Uterus (tissue), 4 donors: ENCODE measurements around the gene CYSLTR2. TPM values are rescaled to one million over a fixed set of nuclear protein-coding genes. Genes with fewer than 3 reads are reported as not detected.

Experiments used
- DNase-seq, 2 donors: peaks; one replicate each; pipeline ENCODE4 v3.0.0-alpha.2; 2019 to 2020
- H3K27ac ChIP-seq, 2 donors: fragments of 200-600 bp; sonication (generic); 1 replicate in 1 of 2; 2 replicates in 1 of 2; pipeline ENCODE4 v1.5.1; 2016 to 2018
- H3K27me3 ChIP-seq, 2 donors: fragments of 200-600 bp; sonication (generic); one replicate each; pipeline ENCODE4 v1.5.1; 2018 to 2019; ENCODE audit warnings: control low read depth in 1 of 2
- H3K36me3 ChIP-seq, 2 donors: fragments of 200-600 bp; sonication (generic); one replicate each; pipeline ENCODE4 v1.5.1; 2019; ENCODE audit warnings: control low read depth in 1 of 2
- H3K4me1 ChIP-seq, 2 donors: fragments of 200-600 bp; sonication (generic); one replicate each; pipeline ENCODE4 v1.5.1; 2018 to 2019; ENCODE audit warnings: control low read depth in 1 of 2
- H3K4me3 ChIP-seq, 2 donors: fragments of 200-600 bp; sonication (generic); 1 replicate in 1 of 2; 2 replicates in 1 of 2; pipeline ENCODE4 v1.5.1; 2018 to 2019; ENCODE audit warnings: mild to moderate bottlenecking in 1 of 2
- H3K9me3 ChIP-seq, 2 donors: fragments of 200-600 bp; sonication (generic); one replicate each; pipeline ENCODE4 v1.5.1; 2019; ENCODE audit warnings: control low read depth in 1 of 2
- POLR2A ChIP-seq, 2 donors: fragments of 450-650 bp; IDR thresholded peaks; one replicate each; pipeline ENCODE4 v1.6.1; 2016; ENCODE audit warnings: antibody characterized with exemption in 2 of 2, mild to moderate bottlenecking in 1 of 2, moderate library complexity in 1 of 2
- intact Hi-C: fragments of 100-400 bp; cut with DNase I; formaldehyde crosslinking; loops from one replicate; pipeline ENCODE4 v1.15.1; 2023; ENCODE audit warnings: low total_unique reads
- total RNA-seq, 4 donors: library from RNA; depleted of rRNA in 3 of 4; stranded (reverse); fragments of >200 nt in 3 of 4; gene quantifications; one replicate each; pipeline versions ENCODE4 v1.1.0 to v1.2.4, GENCODE V29; 2014 to 2023
- TF ChIP-seq, protein P1 (sequence below), 4 experiments: fragments of 200-600 bp in 2 of 4; fragments of 450-650 bp in 2 of 4; sonication (generic) in 2 of 4; IDR thresholded peaks; one replicate each; pipeline ENCODE4 v1.5.1; 2016 to 2019; ENCODE audit warnings: antibody characterized with exemption in 4 of 4, mild to moderate bottlenecking in 2 of 4, moderate library complexity in 1 of 4
- donor health status: DM: yes; HTN: yes; CAD: no.

CYSLTR2 gene
- total RNA-seq, 4 donors from 2014 or later, result 0.15 to 1.6 (median 0.42) TPM

DNA sequence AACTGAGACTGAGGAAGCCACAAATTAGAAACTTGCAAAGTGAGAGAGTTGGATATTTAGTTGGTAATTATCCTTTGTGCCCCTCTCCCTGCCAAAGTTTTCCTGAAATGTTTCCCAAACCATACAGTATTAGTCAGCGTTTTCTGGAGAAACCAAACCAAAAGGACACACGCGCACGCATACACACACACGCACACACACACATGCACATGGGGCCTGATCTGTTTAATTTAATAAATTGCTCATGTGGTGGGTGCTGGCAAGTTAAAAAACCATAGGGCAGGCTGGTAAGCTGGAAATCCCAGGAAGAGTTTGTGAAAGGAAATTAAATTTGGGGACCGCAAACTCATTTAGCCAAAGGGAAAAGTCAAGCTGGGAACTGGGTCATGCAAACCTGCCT, 11.7 kb upstream of the CYSLTR2 start:
- Histone ChIP-seq H3K4me1 (no peaks in the 10 kb centered on the region), H3K27ac (no peak overlapping the region), H3K36me3 (no peaks in the 10 kb centered on the region), H3K4me3 (no peak overlapping the region), H3K9me3 (no peaks in the 10 kb centered on the region), H3K27me3 (no peaks in the 10 kb centered on the region)
- intact Hi-C loops, result no loop called here
- no peak for DNase-seq
- no peak for TF ChIP-seq POLR2A (IDR thresholded peaks at IDR 0.05)
- TF ChIP-seq, protein P1, sequence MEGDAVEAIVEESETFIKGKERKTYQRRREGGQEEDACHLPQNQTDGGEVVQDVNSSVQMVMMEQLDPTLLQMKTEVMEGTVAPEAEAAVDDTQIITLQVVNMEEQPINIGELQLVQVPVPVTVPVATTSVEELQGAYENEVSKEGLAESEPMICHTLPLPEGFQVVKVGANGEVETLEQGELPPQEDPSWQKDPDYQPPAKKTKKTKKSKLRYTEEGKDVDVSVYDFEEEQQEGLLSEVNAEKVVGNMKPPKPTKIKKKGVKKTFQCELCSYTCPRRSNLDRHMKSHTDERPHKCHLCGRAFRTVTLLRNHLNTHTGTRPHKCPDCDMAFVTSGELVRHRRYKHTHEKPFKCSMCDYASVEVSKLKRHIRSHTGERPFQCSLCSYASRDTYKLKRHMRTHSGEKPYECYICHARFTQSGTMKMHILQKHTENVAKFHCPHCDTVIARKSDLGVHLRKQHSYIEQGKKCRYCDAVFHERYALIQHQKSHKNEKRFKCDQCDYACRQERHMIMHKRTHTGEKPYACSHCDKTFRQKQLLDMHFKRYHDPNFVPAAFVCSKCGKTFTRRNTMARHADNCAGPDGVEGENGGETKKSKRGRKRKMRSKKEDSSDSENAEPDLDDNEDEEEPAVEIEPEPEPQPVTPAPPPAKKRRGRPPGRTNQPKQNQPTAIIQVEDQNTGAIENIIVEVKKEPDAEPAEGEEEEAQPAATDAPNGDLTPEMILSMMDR (IDR thresholded peaks at IDR 0.05), result no peak

DNA sequence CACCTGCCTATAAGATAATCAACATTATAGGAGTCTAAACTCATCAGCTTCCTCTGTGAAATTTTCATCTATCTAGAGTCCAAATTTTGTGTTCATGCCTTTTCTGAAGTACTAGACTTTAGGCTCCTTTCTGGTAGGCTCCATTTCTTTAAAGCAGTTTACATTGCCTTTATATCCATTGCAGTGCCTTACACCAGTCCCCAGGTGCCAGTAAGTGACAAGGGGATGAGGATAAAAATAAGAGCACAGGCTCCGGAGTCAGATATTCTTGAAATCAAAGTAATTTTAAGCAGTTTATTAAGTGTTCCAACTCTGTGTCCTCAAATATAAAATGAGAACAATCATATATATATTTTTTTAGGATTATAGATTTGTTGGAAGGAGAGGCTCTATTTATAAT, 10.6 kb upstream of the CYSLTR2 start:
- Histone ChIP-seq H3K4me3 (no peak overlapping the region), H3K4me1 (no peaks in the 10 kb centered on the region), H3K9me3 (no peaks in the 10 kb centered on the region), H3K27ac (no peak overlapping the region), H3K27me3 (no peaks in the 10 kb centered on the region), H3K36me3 (no peaks in the 10 kb centered on the region)
- no peak for DNase-seq
- intact Hi-C loops, result no loop called here
- TF ChIP-seq, protein P1 (IDR thresholded peaks at IDR 0.05), result no peak
- TF ChIP-seq POLR2A (IDR thresholded peaks at IDR 0.05), result no peak

DNA sequence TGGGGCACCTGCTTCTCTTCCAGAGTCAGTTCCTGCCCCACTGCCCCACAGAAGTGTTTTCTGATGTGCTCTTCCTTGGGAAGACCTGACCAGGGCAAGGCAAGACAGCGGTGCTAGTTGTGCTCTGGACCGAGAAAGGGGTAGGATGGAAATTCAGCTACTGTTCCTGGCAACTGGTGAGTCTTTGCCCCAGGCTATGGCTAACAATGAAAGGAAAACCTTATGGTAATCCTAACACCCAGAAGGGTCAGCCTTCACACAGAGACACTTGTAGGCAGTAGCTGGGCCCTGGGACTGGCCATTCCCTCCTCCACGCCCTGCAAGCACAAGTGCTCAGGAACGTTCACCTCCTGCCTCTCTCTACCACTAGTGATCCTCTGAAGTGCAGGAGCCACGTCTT, 9.6 kb upstream of the CYSLTR2 start:
- no peaks in the 10 kb centered on the region for H3K36me3 ChIP-seq
- H3K27me3 ChIP-seq, result no peaks in the 10 kb centered on the region

DNA sequence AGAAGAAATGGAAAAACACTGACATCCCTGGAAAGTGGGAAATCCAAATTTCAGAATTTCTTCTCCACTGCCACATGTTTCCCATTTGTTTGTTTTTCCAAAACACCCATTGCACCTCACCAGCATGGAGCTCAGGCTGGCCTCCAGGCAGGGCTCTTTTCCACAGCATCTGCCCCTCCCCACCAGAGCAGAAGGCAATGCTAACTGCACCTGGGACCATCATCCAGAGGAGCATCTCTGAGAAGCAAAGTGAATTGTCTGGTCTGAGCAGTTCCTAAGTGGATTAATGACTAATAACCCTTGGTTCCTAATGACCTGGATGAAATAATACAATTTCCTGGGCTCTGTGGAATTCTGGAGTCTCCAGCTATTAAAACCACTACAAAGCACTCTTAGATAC, 8.8 kb upstream of the CYSLTR2 start:
- Histone ChIP-seq H3K27me3 (no peaks in the 10 kb centered on the region), H3K4me3 (no peak overlapping the region), H3K27ac (no peak overlapping the region), H3K4me1 (no peaks in the 10 kb centered on the region), H3K9me3 (no peaks in the 10 kb centered on the region), H3K36me3 (no peaks in the 10 kb centered on the region)
- intact Hi-C loops, result no loop called here
- no peak for DNase-seq
- TF ChIP-seq, protein P1 (IDR thresholded peaks at IDR 0.05), result no peak
- no peak for TF ChIP-seq POLR2A (IDR thresholded peaks at IDR 0.05)

More for the DNA sequence above, 9.6 kb upstream of the CYSLTR2 start:
- TF ChIP-seq POLR2A (IDR thresholded peaks at IDR 0.05), result no peak
- TF ChIP-seq, protein P1 (IDR thresholded peaks at IDR 0.05), result no peak
- no peak overlapping the region for H3K27ac ChIP-seq
- H3K4me3 ChIP-seq, result no peak overlapping the region
- H3K9me3 ChIP-seq, result no peaks in the 10 kb centered on the region
- DNase-seq, result no peak
- no peaks in the 10 kb centered on the region for H3K4me1 ChIP-seq
- intact Hi-C loops, result no loop called here

DNA sequence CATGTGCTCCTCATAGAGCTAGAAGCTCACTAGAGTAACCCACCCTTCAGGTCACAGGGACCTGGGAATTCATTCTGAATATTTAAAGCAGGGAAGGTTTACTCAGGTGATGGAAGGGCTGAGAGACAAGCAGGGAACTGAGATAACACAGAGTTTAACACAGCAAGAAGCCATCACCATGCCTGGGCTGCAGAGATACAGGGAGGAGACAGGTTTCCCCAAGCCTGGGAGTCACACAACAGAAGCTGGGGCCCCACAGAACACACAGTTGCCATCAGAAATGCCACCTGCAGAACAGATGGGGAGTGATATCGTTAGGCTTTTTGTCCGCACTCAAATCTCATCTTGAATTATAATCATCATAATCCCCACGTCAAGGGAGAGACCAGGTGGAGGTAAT, 7.9 kb upstream of the CYSLTR2 start:
- Histone ChIP-seq H3K9me3 (no peaks in the 10 kb centered on the region), H3K36me3 (no peaks in the 10 kb centered on the region), H3K27ac (no peak overlapping the region), H3K4me3 (no peak overlapping the region), H3K4me1 (no peaks in the 10 kb centered on the region), H3K27me3 (no peaks in the 10 kb centered on the region)
- no peak for DNase-seq
- TF ChIP-seq, protein P1 (IDR thresholded peaks at IDR 0.05), result no peak
- TF ChIP-seq POLR2A (IDR thresholded peaks at IDR 0.05), result no peak
- intact Hi-C loops, result no loop called here
